Neuronal stem cell (in vitro differentiated cells): Measurements from ENCODE around the gene AHSP.
"Not testable (repeated sequence)": the region's sequence is repeated elsewhere in the genome, so short reads cannot be mapped to it uniquely, and the experiment has no call there.

Source experiments
- DNase-seq: peaks from one replicate; pipeline ENCODE4 v3.0.0-alpha.2; 2013; ENCODE audit warnings: low spot score
- H2AFZ ChIP-seq: one replicate; pipeline ENCODE4 v1.6.1; 2013; ENCODE audit warnings: mild to moderate bottlenecking, low read length, inconsistent platforms
- H2AK5ac ChIP-seq: 2 replicates; pipeline ENCODE4 v1.6.1; 2013; ENCODE audit warnings: low read depth, mild to moderate bottlenecking, inconsistent platforms, low read length, moderate library complexity, mixed read lengths
- H2BK120ac ChIP-seq: 2 replicates; pipeline ENCODE4 v1.6.1; 2013; ENCODE audit warnings: low read depth, mild to moderate bottlenecking, inconsistent platforms, low read length, moderate library complexity, mixed read lengths
- H2BK12ac ChIP-seq: one replicate; pipeline ENCODE4 v1.6.1; 2013; ENCODE audit warnings: low read length, inconsistent platforms
- H2BK15ac ChIP-seq: 2 replicates; pipeline ENCODE4 v1.6.1; 2013; ENCODE audit warnings: mild to moderate bottlenecking, low read length, inconsistent platforms, mixed read lengths
- H2BK5ac ChIP-seq: one replicate; pipeline ENCODE4 v1.6.1; 2013; ENCODE audit warnings: inconsistent platforms, mild to moderate bottlenecking, low read length, moderate library complexity
- H3K14ac ChIP-seq: one replicate; pipeline ENCODE4 v1.6.1; 2013; ENCODE audit warnings: low read length, inconsistent platforms
- H3K18ac ChIP-seq: 2 replicates; pipeline ENCODE4 v1.6.1; 2013; ENCODE audit warnings: low read length, inconsistent platforms
- H3K23ac ChIP-seq: 2 replicates; pipeline ENCODE4 v1.6.1; 2013; ENCODE audit warnings: low read depth, mild to moderate bottlenecking, mixed read lengths, low read length, inconsistent platforms; ENCODE audit not compliant: poor library complexity
- H3K27ac ChIP-seq: replicated peaks from 3 replicates; pipeline ENCODE4 v1.5.1; 2013; ENCODE audit warnings: low read length, inconsistent platforms
- H3K27me3 ChIP-seq, 3 experiments: 2 replicates each; pipeline ENCODE4 v1.6.1; 2013; ENCODE audit warnings: low read length in 3 of 3, mild to moderate bottlenecking in 2 of 3, inconsistent platforms in 1 of 3, low read depth in 1 of 3, mixed read lengths in 1 of 3, moderate library complexity in 1 of 3; ENCODE audit not compliant: control insufficient read depth in 3 of 3, insufficient read depth in 3 of 3
- H3K36me3 ChIP-seq, 2 donors: replicated peaks in 1 of 2; 2 replicates each; pipeline ENCODE4 v1.6.1; 2013; ENCODE audit warnings: low read length in 2 of 2; ENCODE audit not compliant: control insufficient read depth in 2 of 2, insufficient read depth in 2 of 2
- H3K4ac ChIP-seq: 2 replicates; pipeline ENCODE4 v1.6.1; 2013; ENCODE audit warnings: inconsistent platforms, mild to moderate bottlenecking, low read length, moderate library complexity
- H3K4me1 ChIP-seq, 2 donors: 1 replicate in 1 of 2; 2 replicates in 1 of 2; pipeline ENCODE4 v1.6.1; 2013; ENCODE audit warnings: low read length in 2 of 2, low read depth in 1 of 2; ENCODE audit not compliant: control insufficient read depth in 2 of 2, insufficient read depth in 1 of 2
- H3K4me2 ChIP-seq: one replicate; pipeline ENCODE4 v1.6.1; 2013; ENCODE audit warnings: mild to moderate bottlenecking, low read length, inconsistent platforms; ENCODE audit not compliant: insufficient read depth, poor library complexity, severe bottlenecking
- H3K4me3 ChIP-seq, 2 donors: 2 replicates each; pipeline ENCODE4 v1.5.1; 2013; ENCODE audit warnings: low read length in 2 of 2, mild to moderate bottlenecking in 2 of 2, inconsistent platforms in 1 of 2, moderate library complexity in 1 of 2
- H3K79me1 ChIP-seq: one replicate; pipeline ENCODE4 v1.6.1; 2013; ENCODE audit warnings: low read depth, mild to moderate bottlenecking, inconsistent platforms, low read length, moderate library complexity
- H3K9ac ChIP-seq: one replicate; pipeline ENCODE4 v1.6.1; 2013; ENCODE audit warnings: mild to moderate bottlenecking, low read depth, low read length, inconsistent platforms; ENCODE audit not compliant: poor library complexity
- H3K9me3 ChIP-seq, 2 donors: replicated peaks in 1 of 2; 2 replicates each; pipeline versions ENCODE3 to v1.6.1; 2013; ENCODE audit warnings: low read length in 2 of 2, mild to moderate bottlenecking in 2 of 2, inconsistent platforms in 1 of 2, low read depth in 1 of 2, mixed read lengths in 1 of 2, moderate library complexity in 1 of 2; ENCODE audit not compliant: control insufficient read depth in 2 of 2, insufficient read depth in 1 of 2
- H4K8ac ChIP-seq: one replicate; pipeline ENCODE4 v1.6.1; 2013; ENCODE audit warnings: low read depth, mild to moderate bottlenecking, inconsistent platforms, low read length, moderate library complexity
- H4K91ac ChIP-seq: one replicate; pipeline ENCODE4 v1.6.1; 2013; ENCODE audit warnings: low read length, low read depth, mild to moderate bottlenecking, inconsistent platforms; ENCODE audit not compliant: poor library complexity
- WGBS, 2 donors: extraction: QIAGEN DNeasy Blood & Tissue Kit; methylation state at CpG; one replicate each; pipeline ENCODE4 v1.1.7; 2013; ENCODE audit warnings: missing lambda C conversion rate in 2 of 2, mixed read lengths in 1 of 2; ENCODE audit not compliant: insufficient read length in 2 of 2, insufficient replicate concordance in 1 of 2; ENCODE audit errors: extremely low coverage in 2 of 2; 5-methylcytosine and 5-hydroxymethylcytosine counted together

The AHSP gene

DNA sequence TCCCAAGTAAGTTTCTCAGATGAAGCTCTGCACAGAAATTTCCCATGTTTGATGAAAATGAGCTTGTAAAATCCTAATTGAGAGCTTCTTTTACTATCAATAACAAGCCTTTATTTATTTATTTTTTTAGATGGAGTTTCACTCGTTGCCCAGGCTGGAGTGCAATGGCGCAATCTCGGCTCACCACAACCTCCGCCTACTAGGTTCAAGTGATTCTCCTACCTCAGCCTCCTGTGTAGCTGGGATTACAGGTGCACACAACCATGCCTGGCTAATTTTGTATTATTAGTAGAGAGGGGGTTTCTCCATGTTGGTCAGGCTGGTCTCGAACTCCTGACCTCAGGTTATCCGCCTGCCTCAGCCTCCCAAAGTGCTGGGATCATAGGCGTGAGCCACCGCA lies 24.1 kb upstream of the AHSP start:
- DNase-seq, H4K91ac ChIP-seq, H3K27me3 ChIP-seq, H3K23ac ChIP-seq, H3K18ac ChIP-seq, H3K4me3 ChIP-seq, H3K14ac ChIP-seq, H3K4me2 ChIP-seq, H3K9ac ChIP-seq, H2BK15ac ChIP-seq, H2BK5ac ChIP-seq, H2BK12ac ChIP-seq, H2AFZ ChIP-seq, H2BK120ac ChIP-seq, H3K4ac ChIP-seq, H4K8ac ChIP-seq, H2AK5ac ChIP-seq, H3K79me1 ChIP-seq, H3K9me3 ChIP-seq, H3K27ac ChIP-seq: not testable (repeated sequence)
- peaks cover 6 to 45% of the 10 kb centered on the region in 2 donors for H3K36me3 ChIP-seq
- peaks cover 2 to 10% of the 10 kb centered on the region in 2 donors for H3K4me1 ChIP-seq
- no CpG with 5 or more reads among the region's 8 CpGs for WGBS, 2 donors

DNA sequence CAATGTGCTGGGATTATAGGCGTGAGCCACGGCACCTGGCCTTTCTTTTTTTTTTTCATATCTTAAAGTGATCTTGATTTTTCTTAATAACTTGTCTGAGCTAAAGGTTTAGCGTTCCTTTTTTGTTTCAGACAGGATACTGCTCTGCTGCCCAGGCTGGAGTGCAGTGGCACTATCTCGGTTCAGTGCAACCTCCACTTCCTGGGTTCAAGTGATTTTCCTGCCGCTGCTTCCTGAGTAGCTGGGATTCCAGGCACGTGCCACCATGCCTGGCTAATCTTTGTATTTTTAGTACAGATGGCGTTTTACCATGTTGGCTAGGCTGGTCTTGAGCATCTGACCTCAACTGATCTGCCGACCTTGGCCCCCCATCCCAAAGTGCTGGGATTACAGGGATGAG lies 23.5 kb upstream of the AHSP start:
- H2BK15ac ChIP-seq = no peak overlapping the region
- H3K18ac ChIP-seq = no peak overlapping the region
- H3K79me1 ChIP-seq = no peaks in the 10 kb centered on the region
- H4K91ac ChIP-seq = no peak overlapping the region
- H3K9me3 ChIP-seq = no peaks in the 10 kb centered on the region
- no peak overlapping the region for H3K4me2 ChIP-seq
- H4K8ac ChIP-seq = no peak overlapping the region
- WGBS, 2 donors = no CpG with 5 or more reads among the region's 8 CpGs
- no peak overlapping the region for H2BK12ac ChIP-seq
- no peak overlapping the region for H3K27ac ChIP-seq
- H3K27me3 ChIP-seq = no peaks in the 10 kb centered on the region
- no peak for DNase-seq
- no peak overlapping the region for H3K4me3 ChIP-seq
- H2AK5ac ChIP-seq = no peak overlapping the region
- no peak overlapping the region for H2BK5ac ChIP-seq
- no peak overlapping the region for H3K9ac ChIP-seq
- H2AFZ ChIP-seq = no peak overlapping the region
- no peak overlapping the region for H3K4ac ChIP-seq
- no peak overlapping the region for H2BK120ac ChIP-seq
- H3K36me3 ChIP-seq = peaks cover 3 to 39% of the 10 kb centered on the region in 2 donors
- H3K23ac ChIP-seq = no peak overlapping the region
- peaks cover 2 to 10% of the 10 kb centered on the region in 2 donors for H3K4me1 ChIP-seq
- H3K14ac ChIP-seq = no peak overlapping the region

DNA sequence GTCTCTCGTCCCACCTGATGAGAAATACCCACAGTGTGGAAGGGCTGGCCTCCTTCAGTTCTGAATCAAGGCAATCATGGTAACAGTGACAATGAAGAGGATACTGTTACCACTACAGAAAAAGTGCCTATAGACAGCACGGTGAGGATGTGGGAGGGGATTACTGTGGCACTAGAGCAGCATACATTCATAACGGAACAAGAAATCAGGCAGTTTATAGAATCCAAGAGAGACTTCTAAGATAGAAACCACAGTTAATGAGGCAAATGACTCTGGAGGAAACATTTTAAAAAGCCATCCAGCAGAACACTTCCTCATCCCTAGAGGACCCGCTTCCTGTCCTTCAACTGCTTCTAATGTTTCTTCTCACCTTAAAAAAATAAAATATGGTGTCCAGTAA lies 22.2 kb upstream of the AHSP start:
- WGBS, 2 donors = no CpG with 5 or more reads among the region's 4 CpGs
- H3K4me1 ChIP-seq = peaks cover 2 to 10% of the 10 kb centered on the region in 2 donors
- no peak overlapping the region for H3K14ac ChIP-seq
- H3K4me3 ChIP-seq = no peak overlapping the region
- H4K91ac ChIP-seq = no peak overlapping the region
- no peak overlapping the region for H2AK5ac ChIP-seq
- H3K9me3 ChIP-seq = no peaks in the 10 kb centered on the region
- H2BK12ac ChIP-seq = no peak overlapping the region
- H3K27ac ChIP-seq = no peak overlapping the region
- no peaks in the 10 kb centered on the region for H3K79me1 ChIP-seq
- H3K9ac ChIP-seq = no peak overlapping the region
- peaks cover 0 to 25% of the 10 kb centered on the region in 2 donors for H3K36me3 ChIP-seq
- H2BK5ac ChIP-seq = no peak overlapping the region
- no peak for DNase-seq
- H3K4me2 ChIP-seq = no peak overlapping the region
- no peaks in the 10 kb centered on the region for H3K27me3 ChIP-seq
- H2BK15ac ChIP-seq = no peak overlapping the region
- no peak overlapping the region for H4K8ac ChIP-seq
- no peak overlapping the region for H3K4ac ChIP-seq
- H2BK120ac ChIP-seq = no peak overlapping the region
- no peak overlapping the region for H3K18ac ChIP-seq
- no peak overlapping the region for H2AFZ ChIP-seq
- no peak overlapping the region for H3K23ac ChIP-seq

DNA sequence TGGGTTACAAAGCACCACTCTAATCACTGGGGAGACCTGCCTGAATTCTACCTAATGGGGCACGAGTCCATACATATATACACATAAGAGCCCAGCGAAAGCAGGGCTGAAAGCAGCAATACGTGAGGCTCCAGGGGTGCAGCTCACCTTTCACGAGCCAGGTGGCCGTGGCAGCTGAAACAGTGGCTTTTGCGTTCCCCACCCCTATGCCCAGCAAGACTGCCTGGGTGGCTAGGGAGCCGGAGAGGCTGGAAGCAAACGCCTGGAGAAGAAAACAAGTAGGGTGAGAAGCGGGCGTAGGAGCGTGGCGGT lies 20.1 kb upstream of the AHSP start:
- Histone ChIP-seq H3K9ac (peak overlapping the region; percentile 97), H3K14ac (peak overlapping the region; percentile 75), H3K36me3 (peaks cover 0 to 21% of the 10 kb centered on the region in 2 donors), H2BK15ac (no peak overlapping the region), H3K23ac (peak overlapping the region; percentile 94), H2AK5ac (peak overlapping the region; percentile 48), H3K4me3 (peak overlapping the region; percentile 97 to 98), H3K18ac (peak overlapping the region; percentile 77), H2BK5ac (peak overlapping the region; percentile 83), H3K4ac (no peak overlapping the region), H3K9me3 (peaks cover 0 to 1% of the 10 kb centered on the region in 2 donors), H2AFZ (peak overlapping the region; percentile 97), H4K8ac (no peak overlapping the region), H3K79me1 (no peaks in the 10 kb centered on the region), H3K4me2 (peak overlapping the region; percentile 81), H2BK120ac (no peak overlapping the region), H4K91ac (no peak overlapping the region), H3K4me1 (peaks cover 2 to 10% of the 10 kb centered on the region in 2 donors), H3K27ac (peak overlapping the region; percentile 3), H3K27me3 (no peaks in the 10 kb centered on the region), H2BK12ac (no peak overlapping the region)
- no CpG with 5 or more reads among the region's 12 CpGs for WGBS, 2 donors
- DNase-seq = no peak
